ENCODE results near the gene SMYD3.
"Not testable (repeated sequence)": the region's sequence is repeated elsewhere in the genome, so short reads cannot be mapped to it uniquely, and the experiment has no call there.

The SMYD3 gene

DNA sequence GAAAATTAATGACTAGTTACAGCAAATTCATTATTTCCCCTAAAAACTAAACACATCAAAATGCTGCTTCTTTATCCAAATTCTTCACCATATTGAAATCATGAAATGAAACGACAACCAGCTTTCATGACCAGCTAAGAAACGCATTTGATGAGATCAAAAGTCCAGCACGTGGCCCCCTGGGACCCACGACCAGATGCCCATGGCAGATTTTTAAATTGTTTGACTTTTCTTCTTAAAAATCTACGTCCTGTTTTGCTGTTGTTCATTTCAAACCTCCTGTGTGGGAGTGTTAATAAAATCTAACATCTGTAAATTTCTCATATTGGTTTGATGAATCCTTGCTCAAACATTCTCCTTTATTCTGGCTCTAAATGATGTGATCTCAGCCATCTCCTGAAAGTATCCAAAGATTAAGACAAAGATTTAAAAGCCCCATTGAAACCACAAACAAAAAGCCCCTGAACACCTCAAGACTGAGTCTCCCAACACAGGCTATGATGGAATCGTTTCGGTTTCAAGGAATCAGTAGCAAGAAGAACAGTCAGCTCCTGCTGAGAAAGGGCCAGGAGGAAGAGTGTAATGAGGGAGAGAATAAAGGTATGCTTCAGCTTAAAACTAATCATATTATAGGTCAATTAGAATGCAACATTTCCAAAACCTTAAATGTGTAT lies 523.6 kb downstream of the SMYD3 start:
- TF ChIP-seq, protein P1, sequence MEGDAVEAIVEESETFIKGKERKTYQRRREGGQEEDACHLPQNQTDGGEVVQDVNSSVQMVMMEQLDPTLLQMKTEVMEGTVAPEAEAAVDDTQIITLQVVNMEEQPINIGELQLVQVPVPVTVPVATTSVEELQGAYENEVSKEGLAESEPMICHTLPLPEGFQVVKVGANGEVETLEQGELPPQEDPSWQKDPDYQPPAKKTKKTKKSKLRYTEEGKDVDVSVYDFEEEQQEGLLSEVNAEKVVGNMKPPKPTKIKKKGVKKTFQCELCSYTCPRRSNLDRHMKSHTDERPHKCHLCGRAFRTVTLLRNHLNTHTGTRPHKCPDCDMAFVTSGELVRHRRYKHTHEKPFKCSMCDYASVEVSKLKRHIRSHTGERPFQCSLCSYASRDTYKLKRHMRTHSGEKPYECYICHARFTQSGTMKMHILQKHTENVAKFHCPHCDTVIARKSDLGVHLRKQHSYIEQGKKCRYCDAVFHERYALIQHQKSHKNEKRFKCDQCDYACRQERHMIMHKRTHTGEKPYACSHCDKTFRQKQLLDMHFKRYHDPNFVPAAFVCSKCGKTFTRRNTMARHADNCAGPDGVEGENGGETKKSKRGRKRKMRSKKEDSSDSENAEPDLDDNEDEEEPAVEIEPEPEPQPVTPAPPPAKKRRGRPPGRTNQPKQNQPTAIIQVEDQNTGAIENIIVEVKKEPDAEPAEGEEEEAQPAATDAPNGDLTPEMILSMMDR (IDR thresholded peaks at IDR 0.05; ENCODE audit: insufficient read depth, low read length, poor library complexity, severe bottlenecking) = no peak
- Histone ChIP-seq H3K4me3 (replicated peaks; ENCODE audit: low read depth, low read length) (no peak overlapping the region), H3K27me3 (replicated peaks; ENCODE audit: control insufficient read depth, insufficient read depth, low read length) (no peaks in the 10 kb centered on the region), H3K36me3 (ENCODE audit: control insufficient read depth, insufficient read depth, low read length) (no peaks in the 10 kb centered on the region)
- no peak for DNase-seq (ENCODE audit: extremely low read depth, insufficient read length)

- no peak overlapping the region for H3K4me3 ChIP-seq (replicated peaks; ENCODE audit: low read depth, low read length)
- no peaks in the 10 kb centered on the region for H3K27me3 ChIP-seq (replicated peaks; ENCODE audit: control insufficient read depth, insufficient read depth, low read length)
- H3K36me3 ChIP-seq (ENCODE audit: control insufficient read depth, insufficient read depth, low read length) = no peaks in the 10 kb centered on the region
- TF ChIP-seq, protein P1 (IDR thresholded peaks at IDR 0.05; ENCODE audit: insufficient read depth, low read length, poor library complexity, severe bottlenecking) = no peak
- DNase-seq (ENCODE audit: extremely low read depth, insufficient read length) = no peak
Observed at GRCh38 chr1:245979589-245979988, 527.5 kb downstream of the SMYD3 start.

- no peaks in the 10 kb centered on the region for H3K36me3 ChIP-seq (ENCODE audit: control insufficient read depth, insufficient read depth, low read length)
- DNase-seq (ENCODE audit: extremely low read depth, insufficient read length) = no peak
- TF ChIP-seq, protein P1 (IDR thresholded peaks at IDR 0.05; ENCODE audit: insufficient read depth, low read length, poor library complexity, severe bottlenecking) = no peak
- no peak overlapping the region for H3K4me3 ChIP-seq (replicated peaks; ENCODE audit: low read depth, low read length)
- H3K27me3 ChIP-seq (replicated peaks; ENCODE audit: control insufficient read depth, insufficient read depth, low read length) = no peaks in the 10 kb centered on the region
Observed at GRCh38 chr1:245978915-245979314, 528.2 kb downstream of the SMYD3 start.

- no peaks in the 10 kb centered on the region for H3K36me3 ChIP-seq (ENCODE audit: control insufficient read depth, insufficient read depth, low read length)
- H3K27me3 ChIP-seq (replicated peaks; ENCODE audit: control insufficient read depth, insufficient read depth, low read length) = no peaks in the 10 kb centered on the region
- H3K4me3 ChIP-seq (replicated peaks; ENCODE audit: low read depth, low read length) = no peak overlapping the region
- no peak for DNase-seq (ENCODE audit: extremely low read depth, insufficient read length)
- TF ChIP-seq, protein P1 (IDR thresholded peaks at IDR 0.05; ENCODE audit: insufficient read depth, low read length, poor library complexity, severe bottlenecking) = no peak
Observed at GRCh38 chr1:245972476-245972875, 534.6 kb downstream of the SMYD3 start.

DNA sequence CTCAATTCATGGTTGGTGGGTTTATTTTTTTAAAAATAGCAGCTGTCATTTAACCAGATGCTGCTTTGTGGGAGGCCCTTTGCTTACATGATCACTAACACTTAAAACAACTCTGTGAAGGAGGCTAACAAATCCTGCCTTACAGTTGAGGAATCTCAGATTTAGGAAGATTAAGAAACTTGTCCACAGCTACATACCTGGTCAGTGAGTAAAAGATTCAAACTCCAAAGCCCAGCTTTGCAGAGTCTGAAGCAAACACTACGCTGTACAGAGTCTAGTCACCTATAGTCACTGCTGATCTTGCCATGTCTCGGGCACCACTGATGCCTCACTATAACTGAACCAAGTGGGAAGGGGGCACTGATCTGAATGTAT lies 535.4 kb downstream of the SMYD3 start:
- DNase-seq (ENCODE audit: extremely low read depth, insufficient read length) = no peak
- no peaks in the 10 kb centered on the region for H3K36me3 ChIP-seq (ENCODE audit: control insufficient read depth, insufficient read depth, low read length)
- H3K27me3 ChIP-seq (replicated peaks; ENCODE audit: control insufficient read depth, insufficient read depth, low read length) = no peaks in the 10 kb centered on the region
- no peak overlapping the region for H3K4me3 ChIP-seq (replicated peaks; ENCODE audit: low read depth, low read length)
- TF ChIP-seq, protein P1 (IDR thresholded peaks at IDR 0.05; ENCODE audit: insufficient read depth, low read length, poor library complexity, severe bottlenecking) = no peak

GRCh38 chr1:245971076-245971710 lies 535.9 kb downstream of the SMYD3 start:
- not testable (repeated sequence) for H3K4me3 ChIP-seq (replicated peaks; ENCODE audit: low read depth, low read length); DNase-seq (ENCODE audit: extremely low read depth, insufficient read length); H3K27me3 ChIP-seq (replicated peaks; ENCODE audit: control insufficient read depth, insufficient read depth, low read length); H3K36me3 ChIP-seq (ENCODE audit: control insufficient read depth, insufficient read depth, low read length)

Measured in GM06990 (cell line).